GM12872 (cell line): ENCODE results near the gene FAM149A.

ENCODE experiments used
- CTCF ChIP-seq: IDR thresholded peaks from 3 replicates; pipeline ENCODE4 v1.5.1; 2011; ENCODE audit warnings: low read depth, mild to moderate bottlenecking, low read length, moderate library complexity; ENCODE audit not compliant: insufficient read depth

Gene FAM149A

GRCh38 chr4:186092296-186092695 lies 12.2 kb upstream of the FAM149A start:
- TF ChIP-seq CTCF = no peak

DNA sequence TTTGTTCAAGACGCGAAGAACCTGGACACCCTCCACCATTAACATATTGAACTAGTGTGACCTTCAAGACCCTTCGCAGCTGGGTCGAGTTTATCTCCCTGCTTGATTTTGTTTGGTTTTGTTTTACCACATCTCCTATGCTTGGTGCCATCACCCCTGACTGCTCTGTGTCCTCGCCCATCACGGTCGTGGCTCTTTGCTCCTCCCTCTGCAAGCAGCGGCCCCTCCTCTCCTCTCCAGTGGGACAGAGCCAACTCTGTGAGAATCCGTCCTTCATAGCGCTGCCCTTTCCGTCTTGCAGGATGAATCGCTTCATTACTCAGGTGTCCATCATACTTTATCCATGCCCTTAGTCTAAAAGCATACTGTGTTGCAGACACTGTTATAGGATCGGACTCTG lies 9.1 kb upstream of the FAM149A start:
- no peak for TF ChIP-seq CTCF

GRCh38 chr4:186096681-186097165 lies 7.8 kb upstream of the FAM149A start:
- TF ChIP-seq CTCF = no peak

DNA sequence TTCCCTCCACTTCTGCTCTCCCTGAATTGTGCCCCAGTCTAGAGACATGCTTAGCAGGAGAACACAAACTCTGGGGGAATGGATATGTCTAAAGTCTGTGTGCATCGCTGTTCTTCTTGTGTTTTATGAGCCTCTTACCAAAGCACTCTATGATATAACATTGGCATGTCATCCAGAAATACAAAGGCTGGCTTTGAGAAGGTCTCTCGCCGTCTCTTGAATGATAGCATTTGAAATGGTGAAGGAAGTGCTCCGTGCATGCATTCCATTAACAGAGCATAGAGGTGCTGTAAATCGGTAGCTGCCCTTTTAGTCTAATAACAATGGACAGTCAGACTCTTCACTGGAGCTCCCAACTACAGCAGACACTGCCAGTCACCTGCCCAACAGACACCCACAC lies 7.1 kb upstream of the FAM149A start:
- TF ChIP-seq CTCF = no peak

DNA sequence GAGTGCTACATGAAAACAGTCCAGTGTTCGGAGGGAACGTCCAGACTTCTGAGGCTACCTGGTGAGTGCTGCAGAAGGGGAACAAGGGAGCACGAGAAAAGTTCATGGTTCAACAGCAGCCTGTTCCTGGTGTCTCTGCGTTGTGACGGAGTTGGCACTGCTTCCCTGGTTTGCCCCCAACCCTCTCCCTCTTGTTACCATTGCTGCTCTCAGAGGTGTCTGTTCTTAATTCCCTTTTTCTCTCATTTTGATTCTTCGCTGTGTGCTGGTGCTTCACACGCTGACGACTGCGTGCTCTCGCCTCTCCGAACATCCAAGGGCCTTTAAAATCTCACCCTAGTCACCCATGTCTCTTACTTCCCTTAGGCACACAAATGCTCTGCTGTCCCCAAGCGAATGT lies 1.6 kb upstream of the FAM149A start:
- TF ChIP-seq CTCF = no peak

DNA sequence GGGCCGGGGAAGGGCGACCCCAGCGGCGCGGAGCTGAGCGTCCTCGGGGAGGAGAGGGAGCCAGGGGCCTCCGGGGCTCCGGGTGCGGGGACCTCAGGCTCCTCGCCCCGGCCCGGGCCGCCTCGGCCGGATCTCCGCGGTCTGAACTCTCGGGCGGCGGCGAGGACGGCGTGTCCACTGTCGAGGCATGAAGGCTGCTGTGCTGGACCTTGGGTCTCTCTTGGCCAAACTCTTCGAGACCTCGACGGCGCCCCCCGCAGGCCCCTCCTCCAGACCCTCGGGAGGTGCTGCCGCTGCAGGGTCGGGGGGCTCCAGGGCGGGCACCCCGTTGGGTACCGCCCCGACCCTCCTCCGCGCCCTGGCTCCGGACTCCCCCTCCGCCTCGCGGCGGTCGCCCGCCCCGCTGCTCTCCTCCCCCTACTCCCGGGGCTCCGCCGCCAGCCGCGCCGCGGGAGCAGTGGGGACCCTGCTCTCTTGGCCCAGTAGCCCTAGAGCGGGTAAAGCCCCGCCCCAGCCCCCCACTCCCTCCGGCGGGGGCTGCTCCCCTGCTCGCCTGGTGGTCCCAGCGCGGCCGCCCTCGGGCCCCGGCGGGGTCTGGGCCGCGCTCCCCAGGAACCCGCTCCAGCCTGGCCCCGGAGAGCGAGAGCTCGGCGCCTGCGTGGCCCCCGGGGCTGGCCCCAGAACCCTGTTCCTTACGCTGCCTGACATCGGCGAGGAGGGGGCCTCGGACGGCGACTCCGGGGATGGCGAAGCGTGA lies 564 bp downstream of the FAM149A start:
- TF ChIP-seq CTCF = no peak

DNA sequence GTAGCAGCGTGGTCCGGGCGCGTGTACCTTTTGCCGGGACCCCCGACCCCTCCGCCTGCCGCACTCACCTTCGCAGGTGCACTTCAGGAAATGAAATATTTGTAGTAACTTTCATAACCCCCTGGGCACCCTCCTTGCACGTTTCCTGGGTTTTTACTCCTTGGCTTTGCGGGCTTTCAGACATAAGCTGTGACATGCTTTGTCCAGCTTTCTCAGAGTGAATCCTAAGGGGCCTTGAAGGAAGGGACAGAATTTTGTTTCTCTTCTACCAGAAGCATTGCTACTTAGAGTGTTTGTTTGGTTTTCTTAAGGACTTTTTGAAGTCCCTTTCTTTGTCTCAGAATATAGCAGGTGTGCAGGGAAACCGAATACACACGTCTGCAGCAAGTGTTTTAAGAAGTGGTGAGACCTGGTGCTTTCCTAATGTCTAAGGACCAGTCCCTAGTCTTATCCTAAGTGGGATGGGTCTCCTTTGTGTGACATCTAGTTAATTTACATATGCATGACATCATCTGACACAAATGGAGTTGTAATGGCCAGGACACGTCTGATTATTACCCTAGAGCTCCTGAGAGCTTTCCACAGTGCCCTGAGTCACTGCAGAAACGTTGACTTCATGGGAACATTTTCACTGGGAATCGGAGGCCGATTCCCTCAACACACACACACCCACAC lies 1.3 kb downstream of the FAM149A start:
- no peak for TF ChIP-seq CTCF
